RCC 7860 (cell line): ENCODE results near the gene RABEP1.
"Not testable (repeated sequence)": the region's sequence is repeated elsewhere in the genome, so short reads cannot be mapped to it uniquely, and the experiment has no call there.

ENCODE experiments used
- DNase-seq: peaks from one replicate; pipeline ENCODE4 v3.0.0-alpha.2; 2015; ENCODE audit warnings: low spot score
- FAIRE-seq: peaks from 2 replicates; lab custom pipeline; 2012; peaks lifted over from hg19 to GRCh38; lab: Jason Lieb, UNC

Gene RABEP1

GRCh38 chr17:5418858-5419355 is 136.8 kb downstream of the RABEP1 start:
- FAIRE-seq (no peak), DNase-seq (no peak)

DNA sequence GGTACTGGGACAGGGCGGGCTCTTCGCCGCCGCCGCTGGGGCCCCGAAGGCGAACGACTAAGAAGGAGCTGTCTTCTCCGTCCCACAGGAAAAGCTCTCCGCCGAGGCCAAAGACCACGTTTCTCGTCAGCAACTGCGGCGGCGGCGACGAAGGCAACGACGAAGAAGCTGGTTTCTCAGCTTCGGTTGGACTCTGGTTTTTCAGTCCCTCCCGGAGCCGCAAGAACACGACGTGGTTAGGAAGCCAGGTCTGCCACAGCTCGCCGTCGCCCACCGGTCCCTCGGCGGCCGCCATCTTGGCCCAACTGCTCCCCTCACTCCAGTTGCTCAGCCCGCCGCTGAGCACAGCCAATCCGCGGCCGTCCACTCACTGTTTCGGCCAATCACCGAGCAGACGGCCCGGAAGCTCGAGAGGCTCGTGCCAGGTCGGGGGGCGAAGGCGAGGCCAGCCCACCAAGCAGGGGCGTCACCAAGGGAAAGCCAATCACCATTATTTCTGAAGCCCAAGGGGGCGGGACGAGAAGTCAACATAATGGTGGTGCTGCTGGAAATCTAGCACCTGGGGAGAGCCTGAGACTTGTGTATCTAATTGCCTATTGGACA is 137.4 kb downstream of the RABEP1 start, which contains the start of gene NUP88:
Gene NUP88, minus strand, starts transcription at position 307 of the 603 bp plus-strand sequence. Its CDS starts 12 bp downstream, at position 295.
- peak; percentile 87 for DNase-seq
- peak; percentile 79 for FAIRE-seq

GRCh38 chr17:5419959-5420653 is 138.0 kb downstream of the RABEP1 start, which contains the start of gene RPAIN:
Gene RPAIN (plus strand): TSS chr17:5420182. CDS start chr17:5420211, 29 bp downstream.
- peak; percentile 61 for DNase-seq

GRCh38 chr17:5422505-5422904 is 140.4 kb downstream of the RABEP1 start:
- peak; percentile 67 for DNase-seq
- peak; percentile 81 for FAIRE-seq

More at GRCh38 chr17:5419959-5420653, 138.0 kb downstream of the RABEP1 start, which contains the start of gene RPAIN:
- no peak for FAIRE-seq

DNA sequence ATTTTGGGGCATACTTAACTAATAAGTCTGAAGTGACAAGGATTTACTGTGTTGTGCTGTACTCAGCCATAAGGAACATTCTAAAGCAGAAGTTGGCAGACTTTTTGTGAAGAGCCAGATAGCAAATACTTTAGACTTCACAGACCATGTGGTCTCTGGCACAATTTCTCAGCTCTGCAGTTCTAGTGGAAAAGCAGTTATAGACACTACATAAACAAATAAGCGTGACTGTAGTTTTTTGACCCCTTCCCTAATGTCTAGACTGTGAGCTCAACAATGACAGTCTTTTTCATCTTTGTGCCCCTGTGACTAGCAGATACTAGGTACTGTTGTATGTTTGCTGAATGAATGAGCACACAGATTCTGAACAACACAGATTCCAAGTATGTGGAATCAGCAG is 142.8 kb downstream of the RABEP1 start:
- FAIRE-seq (no peak), DNase-seq (no peak)

DNA sequence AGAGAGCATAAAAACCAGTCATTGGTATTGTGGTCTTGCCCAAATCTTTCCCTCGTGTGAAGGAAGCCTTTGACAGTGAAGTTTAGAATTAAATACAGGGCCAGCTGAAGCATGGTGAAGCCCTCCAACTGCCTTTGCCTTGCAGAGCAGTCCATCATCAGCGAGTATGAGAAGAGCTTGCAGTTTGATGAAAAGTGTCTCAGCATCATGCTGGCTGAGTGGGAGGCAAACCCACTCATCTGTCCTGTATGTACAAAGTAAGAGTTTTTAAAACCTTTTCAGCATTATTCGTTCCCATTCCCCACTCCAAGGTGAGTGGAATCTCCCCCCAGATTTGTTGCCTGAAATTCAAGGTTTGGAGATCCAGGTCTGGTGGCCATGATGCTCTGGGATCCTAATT is 143.7 kb downstream of the RABEP1 start:
- DNase-seq (no peak), FAIRE-seq (no peak)

- DNase-seq (no peak), FAIRE-seq (no peak)
Measured at GRCh38 chr17:5429191-5429887, 147.3 kb downstream of the RABEP1 start.

- DNase-seq = no peak
- FAIRE-seq = no peak
Measured at GRCh38 chr17:5430413-5430999, 148.4 kb downstream of the RABEP1 start.

- not testable (repeated sequence) for FAIRE-seq, DNase-seq
Measured at GRCh38 chr17:5431234-5431633, 149.2 kb downstream of the RABEP1 start.

GRCh38 chr17:5431949-5432556 is 150.0 kb downstream of the RABEP1 start:
- DNase-seq = no peak
- no peak for FAIRE-seq

GRCh38 chr17:5434984-5435383 is 152.9 kb downstream of the RABEP1 start:
- no peak for DNase-seq
- no peak for FAIRE-seq
